Ramos (cell line): ENCODE results near the gene UACA.

Experiments used
- in situ Hi-C: fragments of 300-500 bp; cut with MboI; formaldehyde crosslinking; loops from one replicate; pipeline ENCODE4 v1.14.3; 2022; ENCODE audit warnings: low sequenced_read_pairs; ENCODE audit not compliant: unreplicated experiment

UACA gene

GRCh38 chr15:70605606-70606410 lies 157.6 kb downstream of the UACA start:
- in situ Hi-C loops: no loop called here

GRCh38 chr15:70604666-70605315 lies 158.6 kb downstream of the UACA start:
- in situ Hi-C loops: no loop called here
